HuH-7 (cell line): ENCODE data around the gene MCC.

ENCODE experiments used
- DNase-seq: peaks from one replicate; pipeline ENCODE4 v3.0.0; 2011; ENCODE audit warnings: low spot score

The MCC gene

DNA sequence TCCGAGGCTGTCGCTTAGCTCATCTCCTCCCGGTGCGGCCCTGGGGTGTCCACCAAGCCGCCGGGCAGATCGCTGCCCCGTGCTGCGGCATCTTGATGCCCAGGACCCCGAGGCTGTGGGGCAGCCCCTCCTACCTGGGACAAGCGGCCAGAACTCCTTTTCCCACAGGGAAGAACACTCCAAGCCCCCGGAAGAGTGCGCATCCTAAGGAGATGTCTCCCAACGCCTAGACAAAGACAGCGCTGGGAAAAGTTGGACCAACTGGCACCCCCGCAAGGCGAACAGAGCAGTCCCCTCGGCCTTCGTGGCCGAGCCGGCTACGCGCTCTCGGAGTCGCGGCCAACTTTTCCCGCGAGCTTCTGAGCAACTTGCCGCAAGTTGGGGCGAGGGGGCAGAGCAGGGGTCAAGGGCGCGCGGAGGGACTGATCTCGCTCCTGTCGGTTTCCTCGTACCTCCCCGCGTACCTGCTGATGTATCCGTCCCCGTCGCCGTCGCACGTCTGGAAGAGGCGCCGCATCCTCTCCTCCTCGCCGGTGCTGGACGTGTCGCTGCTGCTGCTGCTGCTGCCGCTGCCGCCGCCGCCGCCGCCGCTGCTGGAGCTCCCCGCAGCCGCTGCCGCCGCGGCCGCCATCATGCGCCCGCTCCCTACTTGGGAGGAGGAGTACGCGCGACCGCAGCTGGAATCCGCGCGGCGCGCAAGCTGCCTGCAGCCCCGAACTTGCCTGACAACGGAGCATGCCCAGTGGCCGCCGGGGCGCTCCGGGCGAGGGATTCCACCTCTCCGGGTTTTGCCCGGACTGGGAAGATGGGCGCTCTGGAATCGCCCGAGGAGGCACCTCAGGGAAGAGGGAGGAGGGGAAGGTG, at the start of gene MCC:
TSS of gene MCC (minus strand) at position 673 of the 864 bp plus-strand sequence.
- DNase-seq: peak; percentile 58

DNA sequence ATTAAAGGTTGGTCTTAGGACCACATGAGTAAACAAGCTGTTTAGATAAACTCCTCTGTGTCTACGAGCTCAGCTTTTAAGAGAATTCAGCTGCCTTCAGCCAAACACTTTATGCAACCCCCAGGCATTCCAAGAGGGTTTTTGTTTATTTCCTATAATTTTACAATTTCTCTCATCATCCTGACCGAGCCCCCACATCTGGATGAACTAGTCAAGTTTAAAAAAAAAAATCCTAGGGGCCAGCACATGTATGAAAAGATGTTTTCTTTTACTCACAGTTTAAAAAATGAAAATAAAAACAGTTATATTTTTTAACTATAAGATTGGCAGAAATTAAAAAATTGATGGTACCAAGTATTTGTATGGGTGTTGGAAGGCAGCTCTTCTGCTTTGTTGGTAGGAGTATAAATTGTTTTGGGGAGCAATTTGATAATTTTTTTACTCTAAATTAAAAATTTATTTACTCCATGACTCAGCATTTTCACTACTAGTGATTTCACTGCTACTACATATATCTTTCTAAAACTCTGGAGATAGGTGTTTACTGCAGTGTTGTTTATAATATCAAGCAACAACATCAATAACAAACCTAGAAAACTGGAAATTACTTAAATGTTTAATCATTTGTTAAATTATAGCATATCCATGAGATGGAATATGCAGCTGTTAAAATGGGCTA, 43.4 kb upstream of the MCC start:
- DNase-seq: no peak

DNA sequence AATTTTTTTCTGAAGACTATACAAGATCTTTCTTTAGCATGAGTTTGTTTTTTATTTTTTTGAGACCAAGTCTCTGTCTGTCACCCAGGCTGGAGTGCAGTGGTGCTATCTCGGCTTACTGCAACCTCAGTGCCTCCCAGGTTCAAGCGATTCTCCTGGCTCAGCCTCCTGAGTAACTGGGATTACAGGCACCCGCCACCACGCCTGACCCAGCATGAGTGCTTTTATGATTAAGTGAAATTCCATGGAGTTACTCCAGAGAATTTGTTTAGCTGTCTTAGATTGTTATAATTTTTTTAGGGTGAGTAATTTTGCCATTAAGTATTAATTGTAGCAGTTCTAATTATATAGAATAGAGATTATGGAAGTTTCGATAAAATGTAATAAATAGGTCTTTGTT, 39.5 kb upstream of the MCC start:
- no peak for DNase-seq

DNA sequence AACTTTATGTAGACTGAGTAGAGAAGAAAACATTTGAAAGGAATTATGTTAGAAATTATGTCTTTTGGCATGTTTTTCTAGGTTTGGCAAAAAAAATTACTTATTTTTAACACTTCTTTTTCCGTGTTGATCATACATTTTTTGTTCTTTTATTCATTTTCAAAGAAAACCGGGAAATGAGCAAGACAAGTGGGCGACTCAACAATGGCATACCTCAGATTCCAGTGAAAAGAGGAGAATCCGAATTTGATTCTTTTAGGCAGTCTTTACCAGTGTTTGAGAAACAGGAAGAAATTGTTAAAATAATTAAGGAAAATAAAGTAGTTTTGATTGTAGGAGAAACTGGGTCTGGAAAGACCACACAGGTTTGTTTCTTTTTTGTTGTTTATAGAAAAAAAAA, 38.2 kb upstream of the MCC start:
- no peak for DNase-seq

DNA sequence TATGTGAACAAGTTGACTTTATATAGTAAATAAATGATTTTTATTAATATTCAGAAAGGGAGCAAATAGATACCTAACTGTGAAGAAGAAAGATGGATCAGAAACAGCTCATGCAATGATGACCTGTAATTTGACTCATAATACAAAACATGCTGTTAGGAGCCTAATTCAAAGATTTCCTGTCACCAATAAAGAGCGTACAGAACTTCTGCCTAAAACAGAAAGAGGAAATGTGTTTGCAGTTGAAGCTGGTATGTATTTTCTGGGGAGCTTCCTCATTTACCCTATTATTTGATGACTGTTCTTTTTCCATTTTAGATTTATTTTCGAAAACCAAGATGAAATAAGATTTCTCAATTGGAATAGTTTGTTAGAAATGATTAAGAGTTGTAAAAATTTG, 36.7 kb upstream of the MCC start:
- DNase-seq: no peak

DNA sequence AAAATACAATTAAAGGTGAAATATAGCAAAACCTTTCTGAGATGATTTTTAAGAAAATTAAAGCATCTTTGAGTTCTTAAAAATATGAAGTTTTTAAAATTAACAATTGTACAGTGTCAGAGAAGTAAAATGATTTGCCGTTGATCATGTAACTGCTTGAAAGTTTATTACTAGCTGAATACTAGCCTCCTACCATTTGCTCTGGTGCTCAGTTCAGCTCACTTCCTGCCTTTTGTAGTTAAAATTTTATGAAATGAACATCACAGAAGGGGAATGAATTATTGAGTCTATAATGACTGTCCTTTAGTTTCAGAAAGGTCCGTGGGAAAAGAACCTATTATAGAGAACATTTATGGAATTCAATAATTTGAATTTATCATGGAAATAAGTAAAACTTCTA, 34.9 kb upstream of the MCC start:
- DNase-seq: no peak

DNA sequence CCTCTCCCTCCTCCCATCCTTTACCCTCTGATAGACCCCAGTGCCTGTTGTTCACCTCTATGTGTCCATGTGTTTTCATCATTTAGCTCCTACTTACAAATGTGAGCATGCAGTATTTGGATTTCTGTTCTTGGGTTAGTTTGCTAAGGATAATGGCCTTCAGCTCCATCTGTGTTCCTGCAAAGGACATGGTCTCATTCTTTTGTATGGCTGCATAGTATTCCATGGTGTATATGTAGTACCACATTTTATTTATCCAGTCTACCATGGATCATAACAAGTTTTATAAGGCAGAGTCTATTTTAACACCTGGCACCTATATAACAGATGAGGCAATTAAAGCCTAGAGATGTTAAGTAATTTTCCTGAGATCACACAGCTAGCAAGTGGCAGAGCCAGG, 32.6 kb upstream of the MCC start:
- no peak for DNase-seq

DNA sequence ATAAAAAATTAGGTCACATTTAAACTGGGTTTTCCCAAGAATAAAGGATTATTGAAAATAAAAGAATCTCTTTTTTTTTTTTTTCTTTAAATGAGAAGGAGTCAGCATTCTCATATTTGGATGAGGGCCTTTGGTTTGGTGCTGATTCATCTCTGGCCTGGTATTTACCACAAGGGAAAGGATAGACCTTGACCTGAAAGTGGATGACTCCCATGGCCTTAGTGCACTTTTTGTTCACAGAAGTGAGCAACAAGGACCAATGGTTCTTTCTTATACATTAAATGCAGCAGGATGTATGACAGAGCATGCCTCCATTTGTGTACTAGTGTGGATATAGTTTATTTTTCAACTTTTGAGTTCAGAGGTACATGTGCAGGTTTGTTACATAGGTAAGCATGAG, 32.2 kb upstream of the MCC start:
- no peak for DNase-seq

DNA sequence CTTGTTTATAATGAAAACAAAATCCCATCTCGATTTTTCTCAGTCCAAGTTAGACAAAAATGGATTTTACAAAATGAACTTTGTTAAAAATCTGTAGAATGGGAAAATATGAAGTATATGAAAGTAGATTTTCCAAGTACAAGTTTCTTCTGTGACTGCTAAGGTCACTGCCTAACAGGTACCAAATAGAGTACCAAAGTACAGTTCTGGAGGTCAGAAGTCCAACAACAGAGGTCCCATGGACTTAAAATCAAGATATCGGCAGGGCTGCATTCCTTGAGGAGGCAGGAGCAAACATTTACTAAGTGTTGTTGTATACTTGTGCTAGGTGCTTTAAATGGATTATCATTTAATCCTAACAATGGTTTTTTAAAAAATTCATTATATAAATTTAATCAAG, 31.2 kb upstream of the MCC start:
- DNase-seq: no peak

DNA sequence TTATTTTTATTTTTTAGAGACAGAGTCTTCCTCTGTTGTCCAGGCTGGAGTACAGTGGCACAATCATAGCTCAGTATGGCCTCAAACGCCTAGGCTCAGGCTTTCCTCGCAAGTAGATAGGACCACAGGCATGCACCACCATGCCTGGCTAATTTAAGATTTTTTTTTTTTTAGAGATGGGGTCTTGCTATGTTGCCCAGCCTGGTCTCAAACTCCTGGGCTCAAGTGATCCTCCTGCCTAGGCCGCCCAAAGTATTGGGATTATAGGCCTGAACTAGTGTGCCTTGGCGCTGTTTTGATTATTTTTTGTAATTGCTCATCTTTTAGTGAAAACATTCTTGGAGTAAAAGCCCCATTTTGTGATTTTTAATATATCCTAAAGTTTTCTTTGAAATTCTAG, 30.6 kb upstream of the MCC start:
- DNase-seq: no peak

DNA sequence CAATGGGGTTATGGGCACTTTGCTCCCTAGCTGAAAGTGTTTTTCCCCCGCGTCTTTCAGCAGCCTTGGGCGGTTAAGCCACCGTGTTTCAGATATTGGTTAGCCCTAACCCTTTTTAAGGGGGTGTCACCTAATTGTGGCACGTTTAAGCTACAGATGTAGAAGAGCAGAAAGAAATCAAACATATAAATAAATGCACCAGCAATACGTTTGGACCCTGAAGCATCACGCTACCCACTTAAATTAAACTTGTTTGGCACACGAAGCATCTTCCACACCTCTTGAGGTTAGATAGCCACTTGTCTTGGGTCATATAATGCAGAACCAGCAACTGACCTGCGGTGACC, 26.0 kb upstream of the MCC start:
- no peak for DNase-seq

DNA sequence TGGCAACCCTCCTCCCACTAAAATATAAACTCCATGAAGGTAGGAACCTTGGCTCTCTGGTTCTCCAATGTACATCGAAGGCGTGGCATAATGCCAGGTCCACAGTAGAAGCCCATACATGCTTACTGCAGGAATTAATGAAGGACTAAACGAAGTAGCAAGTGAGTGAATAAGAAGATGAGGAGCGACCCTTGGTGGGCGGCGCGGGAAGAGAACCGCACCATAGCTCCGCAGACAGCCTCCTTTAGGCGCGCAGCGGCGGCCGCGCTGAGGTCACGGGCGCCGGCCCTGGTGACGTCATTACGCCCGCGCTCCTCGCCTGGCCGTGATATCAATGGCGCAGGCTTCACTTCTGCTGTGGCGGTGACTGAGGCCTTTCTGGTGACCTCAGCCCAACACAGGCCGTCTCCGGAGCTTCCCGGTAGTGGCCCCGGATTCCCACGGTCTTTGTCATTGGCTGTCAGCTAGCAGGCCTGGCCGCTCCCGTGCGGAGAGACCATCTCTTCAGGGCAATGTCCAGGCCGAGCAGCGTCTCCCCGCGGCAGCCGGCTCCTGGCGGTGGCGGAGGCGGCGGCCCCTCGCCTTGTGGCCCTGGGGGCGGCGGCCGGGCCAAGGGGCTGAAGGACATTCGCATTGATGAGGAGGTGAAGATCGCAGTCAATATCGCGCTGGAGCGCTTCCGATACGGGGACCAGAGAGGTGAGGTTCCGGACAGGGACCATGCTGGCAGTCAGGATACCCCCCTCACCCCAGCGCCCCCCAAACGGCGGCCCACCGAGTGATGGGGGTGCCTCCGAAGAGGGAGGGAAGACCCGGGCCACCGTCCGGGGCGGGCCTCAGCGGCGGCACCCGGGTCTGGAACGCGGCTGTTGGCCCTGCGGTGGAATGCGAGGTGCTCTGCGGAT, 25.4 kb upstream of the MCC start, which contains the start of gene YTHDC2:
TSS of gene YTHDC2 (plus strand) at position 311 of the 905 bp plus-strand sequence. CDS start at position 513, 202 bp downstream.
- peak; percentile 65 for DNase-seq

DNA sequence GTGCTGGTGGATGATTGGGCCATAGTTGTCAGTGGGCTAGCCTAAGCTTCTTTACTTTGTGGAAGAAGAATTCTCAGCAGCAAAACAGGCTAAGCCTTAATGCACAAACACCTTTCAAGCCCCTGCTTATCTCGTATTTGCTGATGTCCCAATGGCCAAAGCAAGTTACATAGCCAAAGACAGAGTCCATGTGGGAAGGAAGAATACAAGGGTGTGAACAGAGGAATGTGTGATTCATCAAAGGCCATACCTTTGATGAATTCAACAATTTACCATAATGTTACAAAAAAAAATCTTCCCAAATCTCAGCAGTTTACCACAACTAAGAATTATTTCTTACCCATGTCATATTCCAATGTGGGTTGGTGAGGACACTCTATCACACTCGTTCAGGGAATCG, 24.1 kb upstream of the MCC start:
- no peak for DNase-seq

DNA sequence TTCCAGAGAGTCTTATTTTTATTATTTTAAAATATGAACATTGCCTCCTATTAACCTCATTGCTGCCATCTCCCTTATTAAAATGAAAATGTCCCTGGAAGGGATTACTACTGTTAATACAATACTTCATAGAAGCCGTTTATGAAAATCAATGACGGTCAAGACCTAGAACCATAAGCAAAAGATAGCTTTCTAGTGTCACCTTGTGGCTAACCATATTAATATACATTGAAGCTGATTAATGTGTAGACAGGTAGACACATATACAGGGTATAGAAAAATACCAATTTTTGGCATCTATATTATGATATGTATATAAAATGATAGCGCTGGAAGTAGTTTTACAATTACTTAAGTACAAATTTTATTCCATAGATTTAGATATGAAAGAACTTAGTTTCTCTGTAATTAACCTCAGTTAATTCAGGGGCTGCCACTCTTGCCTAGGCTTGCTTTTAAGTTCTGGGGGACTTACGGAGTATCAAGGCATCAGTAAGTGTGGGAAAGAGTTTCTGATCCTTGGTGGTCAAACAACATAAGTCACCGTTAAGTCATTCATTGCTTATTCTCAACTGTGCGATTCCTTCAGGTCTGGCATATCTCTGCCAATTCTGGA, 22.7 kb upstream of the MCC start:
- no peak for DNase-seq

DNA sequence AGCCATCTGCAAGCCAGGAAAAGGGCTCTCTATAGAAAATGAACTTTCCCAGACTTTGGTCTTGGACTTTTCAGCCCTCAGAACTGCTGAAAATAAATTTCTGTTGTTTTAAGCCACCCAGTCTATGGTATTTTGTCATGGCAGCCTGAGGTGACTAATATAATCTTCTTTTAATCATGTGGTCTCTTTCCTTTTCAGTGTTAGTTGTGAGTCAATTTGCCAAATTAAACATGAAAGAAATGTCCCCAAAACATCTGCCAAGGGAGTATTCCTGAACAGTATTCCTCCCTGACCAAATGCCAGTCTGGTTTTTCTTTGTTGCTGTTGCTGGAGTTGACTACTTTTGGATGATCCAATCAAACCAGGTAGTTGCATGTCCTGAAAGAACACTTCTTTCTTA, 20.5 kb upstream of the MCC start:
- no peak for DNase-seq

DNA sequence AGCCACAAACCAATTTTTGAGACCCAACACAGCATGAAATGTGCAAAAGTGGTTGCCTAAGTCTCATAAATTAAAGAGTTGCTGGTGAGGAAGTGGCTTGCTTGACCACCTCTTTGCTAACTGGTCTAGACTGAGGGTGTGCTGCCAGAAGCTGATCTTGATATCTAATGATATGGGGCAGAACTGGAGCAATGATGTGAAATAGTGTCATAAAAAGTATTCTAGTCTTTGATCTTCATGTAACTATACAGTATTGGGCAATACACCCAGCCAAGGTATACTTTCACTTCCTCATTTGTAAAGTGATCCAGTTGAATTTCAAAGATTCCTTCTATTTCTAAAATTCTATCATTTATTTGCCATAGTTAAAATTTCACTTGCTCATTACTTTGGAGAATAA, 19.3 kb upstream of the MCC start:
- no peak for DNase-seq

DNA sequence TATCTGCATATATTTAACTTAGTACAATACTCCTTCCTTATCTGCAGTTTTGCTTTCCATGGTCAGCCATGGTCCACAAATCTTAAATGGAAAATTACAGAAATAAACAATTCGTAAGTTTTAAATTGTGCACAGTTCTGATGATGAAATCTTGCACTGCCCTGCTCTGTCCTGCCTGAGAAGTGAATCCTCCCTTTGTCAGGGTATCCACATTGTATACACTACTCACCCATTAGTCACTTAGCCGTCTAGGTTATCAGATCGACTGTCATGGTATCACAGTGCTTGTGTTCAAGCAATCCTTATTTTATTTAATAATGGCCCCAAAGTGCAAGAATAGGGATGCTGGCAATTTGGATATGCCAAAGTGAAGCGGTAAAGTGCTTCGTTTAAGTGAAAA, 16.9 kb upstream of the MCC start:
- DNase-seq: no peak

DNA sequence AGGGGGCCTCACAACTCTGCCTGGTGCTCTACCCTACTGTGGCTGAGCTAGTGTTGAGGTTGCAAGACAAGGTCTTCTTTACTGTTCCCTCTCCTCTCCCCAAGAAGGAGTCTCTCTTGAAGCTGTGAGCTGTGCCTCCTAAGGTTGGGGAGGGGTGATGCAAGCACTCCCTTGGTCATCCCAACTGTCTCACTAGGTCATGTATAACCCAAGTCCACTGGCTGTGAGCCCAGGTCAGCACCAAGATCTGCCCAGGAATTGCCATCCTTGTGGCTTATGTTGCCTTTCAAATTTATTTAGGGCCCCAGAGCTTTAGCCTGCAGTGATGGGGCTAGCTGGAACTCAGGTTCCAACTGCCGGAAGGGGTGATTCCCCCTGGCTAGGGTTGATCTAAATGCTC, 14.9 kb upstream of the MCC start:
- DNase-seq: no peak

DNA sequence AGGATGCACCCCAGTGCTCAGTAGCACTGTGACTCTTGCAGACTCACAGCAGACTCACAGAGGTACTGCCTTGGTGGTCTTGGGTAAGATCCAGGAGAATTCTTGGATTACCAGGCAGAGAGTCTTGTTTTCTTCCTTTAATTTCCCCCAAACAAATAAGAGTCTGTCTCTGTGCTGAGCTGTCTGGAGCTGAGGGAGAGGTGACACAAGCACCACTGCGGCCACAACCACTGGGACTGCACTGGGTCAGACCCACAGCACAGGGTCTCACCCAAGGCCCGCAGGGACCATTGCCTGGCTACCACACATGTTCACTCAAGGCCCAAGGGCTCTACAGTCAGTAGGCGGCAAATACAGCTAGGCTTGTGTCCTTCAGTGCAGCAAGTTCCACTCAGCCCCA, 13.8 kb upstream of the MCC start:
- DNase-seq: no peak

DNA sequence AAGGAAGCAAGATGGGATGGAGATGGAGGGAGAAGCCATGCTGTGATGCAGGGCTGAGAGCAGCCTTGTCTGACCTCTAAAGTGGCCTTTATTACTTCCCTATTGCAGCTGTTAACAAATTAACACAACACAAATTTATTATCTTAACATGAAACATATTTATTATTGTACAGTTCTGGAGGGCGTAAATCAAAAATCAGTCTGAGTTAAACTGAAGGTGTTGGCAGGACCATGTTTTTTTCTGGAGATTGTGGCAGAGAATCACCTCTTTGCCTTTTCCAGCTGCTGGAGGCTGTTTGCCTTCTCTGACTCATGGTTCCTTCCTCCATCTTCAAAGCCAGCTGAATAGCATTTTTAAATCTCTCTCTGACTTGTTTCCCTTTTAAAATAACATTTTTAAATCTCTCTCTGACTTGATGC, 7.2 kb upstream of the MCC start:
- DNase-seq: no peak

DNA sequence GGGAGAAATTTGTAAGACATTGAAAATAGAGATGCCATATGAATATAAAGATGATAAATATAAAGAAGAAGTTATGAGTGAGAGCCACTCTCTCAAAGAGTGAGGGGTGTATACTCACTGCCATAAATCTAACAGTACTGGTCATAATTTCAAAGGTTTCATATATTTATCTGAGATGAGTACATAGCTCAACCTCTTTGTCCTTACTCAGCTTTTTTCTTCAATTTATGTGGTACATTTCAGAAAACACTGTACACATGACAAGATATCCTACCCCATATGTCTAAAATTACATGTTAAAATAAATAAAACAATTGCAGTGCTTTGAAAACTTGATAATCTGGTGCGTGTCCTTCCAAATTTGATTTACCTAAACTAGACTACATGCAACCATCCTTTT, 5.2 kb upstream of the MCC start:
- DNase-seq: no peak

DNA sequence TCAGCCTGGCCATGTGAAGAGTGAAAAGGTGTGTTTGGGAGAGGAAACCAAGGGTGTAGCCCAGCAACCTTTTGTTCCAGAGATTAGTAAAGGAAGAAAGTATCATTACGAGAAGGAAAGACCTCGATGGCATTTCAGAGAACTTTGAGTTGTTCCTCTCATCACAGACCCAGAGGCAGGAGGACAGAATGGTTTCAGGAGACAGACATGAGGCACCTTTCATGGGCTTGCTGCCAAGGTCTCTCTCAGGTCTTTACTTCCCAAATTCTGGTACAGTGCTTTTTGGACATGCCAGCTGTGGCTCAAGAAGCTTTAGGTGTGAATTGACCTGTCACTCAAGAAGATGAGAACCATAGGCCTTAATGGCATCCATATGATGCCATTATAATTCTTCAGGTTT, 2.8 kb upstream of the MCC start:
- DNase-seq: no peak
